Activated gamma-delta T cell treated with Interleukin-2 at 50 U/mL for 16 hours (primary cell): ENCODE results near the gene SNRNP48.

ENCODE experiments used
- DNase-seq: peaks from one replicate; pipeline ENCODE4 v3.0.0-alpha.2; 2020

The SNRNP48 gene, protein sequence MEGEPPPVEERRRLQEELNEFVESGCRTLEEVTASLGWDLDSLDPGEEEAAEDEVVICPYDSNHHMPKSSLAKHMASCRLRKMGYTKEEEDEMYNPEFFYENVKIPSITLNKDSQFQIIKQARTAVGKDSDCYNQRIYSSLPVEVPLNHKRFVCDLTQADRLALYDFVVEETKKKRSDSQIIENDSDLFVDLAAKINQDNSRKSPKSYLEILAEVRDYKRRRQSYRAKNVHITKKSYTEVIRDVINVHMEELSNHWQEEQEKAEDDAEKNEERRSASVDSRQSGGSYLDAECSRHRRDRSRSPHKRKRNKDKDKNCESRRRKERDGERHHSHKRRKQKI

DNA sequence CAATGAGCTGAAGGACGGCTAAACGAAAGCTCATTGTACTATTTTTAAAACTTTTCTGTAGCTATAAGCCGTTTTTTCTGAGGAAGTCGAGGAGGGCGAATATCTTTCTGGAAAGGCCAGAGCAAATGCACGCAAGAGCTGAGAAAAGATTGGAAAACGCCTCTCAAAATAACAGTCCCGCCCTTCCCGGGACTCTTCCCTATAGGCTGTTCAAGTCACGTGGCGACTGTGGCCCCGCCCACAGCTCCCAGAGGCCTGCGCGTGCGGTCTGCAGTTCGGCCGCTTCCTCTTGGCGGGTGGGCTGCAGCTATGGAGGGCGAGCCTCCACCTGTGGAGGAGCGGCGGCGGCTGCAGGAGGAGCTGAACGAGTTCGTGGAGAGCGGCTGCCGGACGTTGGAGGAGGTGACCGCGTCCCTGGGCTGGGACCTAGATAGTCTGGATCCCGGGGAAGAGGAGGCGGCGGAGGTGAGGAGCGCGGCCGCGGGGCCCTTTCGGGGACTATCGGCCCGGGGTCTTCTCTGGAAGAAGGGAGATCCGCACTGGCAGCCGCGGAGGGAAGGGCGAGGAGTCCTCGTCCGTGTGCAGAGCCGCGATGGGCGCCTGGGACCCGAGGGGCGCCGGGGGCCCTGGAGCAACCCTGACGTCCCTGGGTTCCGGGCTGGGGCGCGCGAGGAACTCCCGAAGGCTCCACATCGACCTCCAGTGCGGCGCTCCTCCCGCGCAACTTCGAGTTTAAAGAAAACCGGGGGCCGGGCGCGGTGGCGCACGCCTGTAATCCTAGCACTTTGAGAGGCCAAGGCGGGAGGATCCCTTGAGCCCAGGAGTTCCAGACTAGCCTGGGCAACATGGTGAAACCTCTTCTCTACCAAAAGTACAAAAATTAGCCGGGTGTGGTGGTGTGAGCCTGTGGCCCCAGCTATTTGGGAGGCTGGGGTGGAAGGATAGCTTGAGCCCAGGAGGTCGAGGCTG lies at the start of gene SNRNP48:
Gene SNRNP48, plus strand, starts transcription at position 250 of the 969 bp plus-strand sequence. Its CDS starts 60 bp downstream, at position 310.
- peak; percentile 90 for DNase-seq

- no peak for DNase-seq
These were observed 49.4 kb upstream of the SNRNP48 start for GRCh38 chr6:7540595-7540994.

GRCh38 chr6:7541175-7542064 lies 48.6 kb upstream of the SNRNP48 start, which contains the start of gene DSP:
TSS of gene DSP (plus strand) at chr6:7541671. CDS start at chr6:7541916, 245 bp downstream.
- DNase-seq = no peak

GRCh38 chr6:7542065-7542873 lies 47.7 kb upstream of the SNRNP48 start:
- DNase-seq = no peak

DNA sequence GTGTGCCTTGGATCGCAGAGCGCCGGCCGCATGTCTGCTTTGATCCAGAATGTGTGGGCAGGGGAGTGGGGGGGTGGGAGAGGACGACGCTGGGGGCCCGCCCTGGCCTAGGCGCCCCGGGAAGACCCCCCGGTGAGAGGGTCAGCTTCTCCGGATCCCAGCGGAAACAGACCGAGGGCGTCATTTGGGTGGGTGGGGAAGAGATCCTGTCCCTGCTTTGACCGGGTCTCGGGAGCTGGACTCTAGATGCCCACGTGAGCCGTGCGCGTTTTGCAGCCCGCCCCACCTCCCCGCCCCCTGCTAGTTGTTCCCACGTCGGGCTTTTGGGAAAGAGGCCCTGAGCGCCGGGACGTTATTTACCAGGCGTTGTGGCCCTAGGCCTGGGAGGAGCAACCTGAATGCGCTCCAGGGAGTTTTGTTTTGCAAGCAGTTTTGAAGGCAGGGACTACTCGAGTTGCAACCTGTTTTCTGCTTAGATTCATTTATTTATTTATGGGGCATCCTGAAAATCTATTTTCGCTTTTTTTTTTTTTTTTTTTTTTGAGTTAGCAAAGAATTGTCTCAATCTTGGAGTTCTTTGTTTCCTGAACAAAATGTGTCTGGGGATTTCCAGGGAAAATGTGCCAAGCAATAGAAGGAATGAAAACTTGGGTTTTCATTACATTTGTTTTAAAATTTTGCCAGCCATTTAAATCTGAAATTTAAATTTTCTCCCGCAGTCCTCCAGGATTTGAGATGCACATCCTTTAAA lies 46.9 kb upstream of the SNRNP48 start:
- no peak for DNase-seq

- no peak for DNase-seq
These were observed 46.1 kb upstream of the SNRNP48 start for GRCh38 chr6:7543789-7544424.

DNA sequence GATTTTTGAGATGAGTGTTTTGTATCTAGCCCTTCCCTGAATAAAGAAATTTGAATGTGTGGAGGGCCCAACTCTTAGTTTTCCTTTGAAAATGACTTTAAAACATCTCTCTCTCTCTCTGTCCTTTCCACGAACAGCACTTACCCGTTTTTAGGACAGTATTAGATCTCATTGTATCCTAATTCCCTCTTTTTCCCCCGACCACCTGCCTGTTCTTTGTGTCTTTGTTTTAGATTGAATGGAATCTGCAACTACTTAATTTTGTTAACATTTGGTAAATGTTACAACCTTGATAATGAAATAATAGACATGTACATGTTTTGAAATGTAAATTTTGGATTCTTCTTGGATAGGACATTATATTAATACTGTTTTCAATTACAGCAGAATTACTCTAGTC lies 45.4 kb upstream of the SNRNP48 start:
- DNase-seq = no peak

DNA sequence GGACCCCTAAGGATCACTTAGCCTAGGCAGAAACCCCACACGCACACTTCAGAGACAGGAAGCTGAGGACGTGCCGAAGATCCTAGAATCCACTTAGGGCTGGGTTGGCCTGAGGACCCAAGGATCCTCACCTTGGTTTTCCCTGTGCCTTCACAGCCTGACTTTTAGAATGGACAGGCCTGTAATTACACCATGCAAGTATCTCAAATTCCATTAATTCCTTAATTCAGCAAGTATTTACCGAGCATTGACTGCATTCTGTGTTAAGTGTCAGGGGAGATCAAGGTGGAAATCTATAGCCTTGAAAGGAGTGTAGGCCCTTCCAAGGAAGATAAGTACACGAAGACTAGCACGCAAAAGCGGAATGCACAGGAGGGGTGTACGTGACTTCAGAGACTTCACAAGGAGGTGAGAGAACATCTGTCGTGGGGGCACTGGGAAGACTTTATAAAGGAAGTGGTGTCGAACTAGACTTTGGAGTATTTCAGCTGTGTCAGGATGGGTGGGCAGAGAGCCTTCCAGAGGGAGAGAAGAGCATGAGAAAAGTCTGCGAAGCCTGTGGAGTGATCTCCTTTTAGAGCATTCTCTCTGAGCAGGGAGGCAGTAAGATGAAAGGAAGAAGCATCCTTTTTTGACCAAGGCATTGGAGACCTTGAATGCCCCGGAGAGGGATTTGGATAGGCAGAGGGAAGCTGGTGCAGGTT lies 44.5 kb upstream of the SNRNP48 start:
- no peak for DNase-seq

- no peak for DNase-seq
These were observed 44.0 kb upstream of the SNRNP48 start for GRCh38 chr6:7546020-7546369.

- no peak for DNase-seq
These were observed 43.6 kb upstream of the SNRNP48 start for GRCh38 chr6:7546383-7546782.

DNA sequence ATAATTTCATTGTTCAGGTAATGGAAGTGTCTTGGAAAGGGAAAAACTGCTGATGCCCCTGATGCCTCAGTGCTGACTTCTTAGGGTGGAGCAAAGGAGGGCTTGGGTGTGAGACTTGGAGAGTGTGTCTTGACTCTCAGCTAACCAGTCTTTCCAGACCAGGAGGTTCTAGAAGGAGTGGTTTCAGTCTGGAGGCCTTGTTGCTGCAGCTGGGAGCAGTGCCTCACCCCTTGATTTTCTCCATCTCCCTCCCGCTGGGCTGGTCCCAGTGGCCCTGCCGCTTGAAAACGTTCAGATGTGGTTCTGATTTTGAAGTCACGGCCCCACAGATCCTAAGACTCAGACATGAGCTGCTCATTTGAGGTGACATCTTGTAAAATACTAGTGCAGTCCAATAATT lies 43.1 kb upstream of the SNRNP48 start:
- no peak for DNase-seq

- no peak for DNase-seq
These were observed 42.7 kb upstream of the SNRNP48 start for GRCh38 chr6:7547315-7547714.

DNA sequence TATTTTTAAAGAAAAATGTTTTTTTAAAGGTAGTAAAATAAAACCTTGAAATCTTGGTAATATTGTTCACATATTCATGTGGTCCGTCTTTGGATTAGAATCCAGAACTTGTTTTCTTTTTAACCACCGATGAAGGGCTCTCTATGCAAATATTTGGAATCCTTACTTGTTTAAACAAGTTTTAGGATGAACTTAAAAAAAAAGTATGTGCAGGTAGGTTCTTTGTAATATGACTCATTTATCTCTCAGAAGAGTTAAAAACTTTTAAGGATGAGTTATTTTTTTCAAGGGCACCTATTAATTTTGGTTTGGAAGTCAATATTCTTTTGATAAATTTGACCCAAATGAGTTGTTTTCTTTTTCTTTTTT lies 39.6 kb upstream of the SNRNP48 start:
- no peak for DNase-seq

GRCh38 chr6:7554533-7555275 lies 35.3 kb upstream of the SNRNP48 start:
- DNase-seq = no peak

DNA sequence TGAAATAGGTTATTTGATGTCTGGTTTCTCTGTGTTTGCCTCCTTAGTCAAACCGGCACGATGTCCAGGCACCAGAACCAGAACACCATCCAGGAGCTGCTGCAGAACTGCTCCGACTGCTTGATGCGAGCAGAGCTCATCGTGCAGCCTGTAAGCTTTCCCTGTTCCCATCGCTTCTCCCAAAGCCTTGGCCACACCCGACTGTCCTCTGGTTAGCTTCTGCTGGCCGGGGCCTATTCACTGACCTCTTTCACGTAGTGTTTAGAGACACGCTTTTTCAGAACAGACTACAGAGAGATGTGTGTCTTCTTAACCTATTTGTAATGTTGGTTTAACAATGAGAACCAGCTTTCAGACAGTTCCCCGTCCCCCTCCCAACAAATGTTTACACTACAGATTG lies 34.3 kb upstream of the SNRNP48 start:
- no peak for DNase-seq

- DNase-seq = no peak
These were observed 33.4 kb upstream of the SNRNP48 start for GRCh38 chr6:7556394-7557106.

- no peak for DNase-seq
These were observed 32.3 kb upstream of the SNRNP48 start for GRCh38 chr6:7557652-7558051.

DNA sequence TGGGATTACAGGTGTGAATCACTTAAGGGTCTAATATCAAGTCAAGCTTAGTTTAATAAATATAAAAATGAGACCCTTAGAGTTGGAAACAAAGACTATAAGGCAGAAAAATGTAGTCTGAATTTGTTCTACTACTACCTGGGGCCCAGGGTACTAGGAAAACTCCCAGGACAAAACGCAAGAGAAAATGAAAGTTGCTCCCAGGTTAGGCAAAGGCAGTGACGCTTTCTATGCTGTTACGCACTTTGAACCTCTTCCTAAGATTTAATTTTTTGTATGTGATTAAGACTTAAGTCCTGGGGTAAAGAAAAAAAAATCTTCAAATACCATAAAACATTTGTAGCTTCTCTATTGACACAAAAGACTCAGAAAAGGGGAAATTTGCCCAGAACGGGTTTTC lies 31.2 kb upstream of the SNRNP48 start:
- no peak for DNase-seq

GRCh38 chr6:7559196-7559595 lies 30.8 kb upstream of the SNRNP48 start:
- no peak for DNase-seq
